GM23338 (cell line): ENCODE measurements around the gene UBL4A. TPM values are rescaled to one million over a fixed set of nuclear protein-coding genes. Genes with fewer than 3 reads are reported as not detected.

Source experiments
- ATAC-seq: fragments of 200-7000 bp; cut with Tn5 transposase; 3 replicates; pipeline ENCODE4 v1.9.1; 2020
- DNase-seq: peaks from one replicate; pipeline ENCODE4 v3.0.0-alpha.2; 2015; ENCODE audit warnings: low spot score
- H2AFZ ChIP-seq: fragments of 200-600 bp; sonication (generic); 2 replicates; pipeline ENCODE4 v1.8.0; 2016; ENCODE audit warnings: antibody characterized with exemption, mild to moderate bottlenecking, moderate library complexity
- H3F3A ChIP-seq: fragments of 200-600 bp; sonication (generic); replicated peaks from 2 replicates; pipeline ENCODE4 v1.8.0; 2017; ENCODE audit warnings: antibody characterized with exemption, mixed run types, low read depth
- H3K27ac ChIP-seq: fragments of 200-600 bp; sonication (generic); 2 replicates; pipeline ENCODE4 v1.6.1; 2016; ENCODE audit warnings: low read depth
- H3K27me3 ChIP-seq: fragments of 200-600 bp; sonication (generic); 2 replicates; pipeline ENCODE4 v1.8.0; 2016; ENCODE audit warnings: mild to moderate bottlenecking, mixed run types, moderate library complexity; ENCODE audit not compliant: insufficient read depth
- H3K36me3 ChIP-seq: fragments of 200-600 bp; sonication (generic); 2 replicates; pipeline ENCODE4 v1.8.0; 2016; ENCODE audit warnings: mild to moderate bottlenecking; ENCODE audit not compliant: insufficient read depth
- H3K4me1 ChIP-seq: fragments of 200-600 bp; sonication (generic); 2 replicates; pipeline ENCODE4 v1.8.0; 2016; ENCODE audit warnings: mild to moderate bottlenecking, moderate library complexity; ENCODE audit not compliant: insufficient read depth
- H3K4me2 ChIP-seq: fragments of 200-600 bp; sonication (generic); 2 replicates; pipeline ENCODE4 v1.7.1; 2017; ENCODE audit warnings: mixed run types
- H3K4me3 ChIP-seq: fragments of 200-600 bp; sonication (generic); 2 replicates; pipeline ENCODE4 v1.6.1; 2016; ENCODE audit warnings: mixed run types
- H3K79me2 ChIP-seq: fragments of 200-600 bp; sonication (generic); replicated peaks from 2 replicates; pipeline ENCODE4 v1.8.0; 2017; ENCODE audit warnings: mild to moderate bottlenecking; ENCODE audit not compliant: insufficient read depth
- H3K9me2 ChIP-seq: fragments of 200-600 bp; sonication (generic); 2 replicates; pipeline ENCODE4 v1.8.0; 2017; ENCODE audit not compliant: insufficient read depth
- H4K20me1 ChIP-seq: fragments of 200-600 bp; sonication (generic); replicated peaks from 2 replicates; pipeline ENCODE4 v1.8.0; 2017; ENCODE audit warnings: mild to moderate bottlenecking; ENCODE audit not compliant: insufficient read depth
- H3K27ac Mint-ChIP-seq: 2 replicates; pipeline ENCODE4 v1.8.0; 2020; ENCODE audit warnings: inconsistent platforms, mild to moderate bottlenecking, moderate library complexity, mixed read lengths
- H3K27me3 Mint-ChIP-seq: 3 replicates; pipeline ENCODE4 v1.8.0; 2022; ENCODE audit warnings: low read depth, mild to moderate bottlenecking, moderate library complexity, mixed read lengths, inconsistent platforms; ENCODE audit not compliant: insufficient read depth, poor library complexity
- H3K36me3 Mint-ChIP-seq: 3 replicates; pipeline ENCODE4 v1.8.0; 2021; ENCODE audit warnings: low read depth, mild to moderate bottlenecking, inconsistent platforms, moderate library complexity, mixed read lengths
- H3K4me1 Mint-ChIP-seq: 3 replicates; pipeline ENCODE4 v1.8.0; 2020; ENCODE audit warnings: mild to moderate bottlenecking, inconsistent platforms, mixed read lengths
- H3K4me3 Mint-ChIP-seq: 3 replicates; pipeline ENCODE4 v1.8.0; 2021; ENCODE audit warnings: moderate library complexity, mild to moderate bottlenecking, inconsistent platforms, mixed read lengths
- H3K9me3 Mint-ChIP-seq: 3 replicates; pipeline ENCODE4 v1.8.0; 2020; ENCODE audit warnings: moderate library complexity, mild to moderate bottlenecking, inconsistent platforms, mixed read lengths
- CREB1 ChIP-seq: fragments of 250-450 bp; sonication (Bioruptor Pico); IDR thresholded peaks from 2 replicates; pipeline ENCODE4 v1.5.0; 2020; ENCODE audit warnings: low read depth, mild to moderate bottlenecking, moderate library complexity
- ETS1 ChIP-seq: IDR thresholded peaks from 2 replicates; pipeline ENCODE4 v1.6.1; 2016; ENCODE audit warnings: antibody characterized with exemption
- JUNB ChIP-seq: IDR thresholded peaks from one replicate; pipeline ENCODE4 v1.6.1; 2016; ENCODE audit warnings: antibody characterized with exemption; ENCODE audit not compliant: unreplicated experiment
- STAT1 ChIP-seq: IDR thresholded peaks from one replicate; pipeline ENCODE4 v1.6.1; 2016; ENCODE audit warnings: antibody characterized with exemption; ENCODE audit not compliant: unreplicated experiment
- ZNF114 ChIP-seq: fragments of 250-450 bp; sonication (Bioruptor Pico); IDR thresholded peaks from 2 replicates; pipeline ENCODE4 v1.5.0; 2020; ENCODE audit warnings: mild to moderate bottlenecking, moderate library complexity
- ZNF462 ChIP-seq: fragments of 250-450 bp; sonication (Bioruptor Pico); IDR thresholded peaks from 2 replicates; pipeline ENCODE4 v1.5.0; 2020; ENCODE audit warnings: mild to moderate bottlenecking, moderate library complexity
- polyA plus RNA-seq: library from polyadenylated mRNA; unstranded; fragments of >200 nt; fragmentation: Nextera tagmentation; extraction: Ambion mirVana; gene quantifications from 2 replicates; pipeline ENCODE4 v1.2.1, GENCODE V29; 2016
- total RNA-seq: library from RNA; depleted of rRNA; stranded (reverse); fragments of >200 nt; shearing (Covaris generic); gene quantifications from 2 replicates; pipeline ENCODE4 v1.2.3, GENCODE V29; 2014

The UBL4A gene
- total and polyA plus RNA-seq, 2 experiments from 2014 or later, result 15.6 to 43.7 TPM

DNA sequence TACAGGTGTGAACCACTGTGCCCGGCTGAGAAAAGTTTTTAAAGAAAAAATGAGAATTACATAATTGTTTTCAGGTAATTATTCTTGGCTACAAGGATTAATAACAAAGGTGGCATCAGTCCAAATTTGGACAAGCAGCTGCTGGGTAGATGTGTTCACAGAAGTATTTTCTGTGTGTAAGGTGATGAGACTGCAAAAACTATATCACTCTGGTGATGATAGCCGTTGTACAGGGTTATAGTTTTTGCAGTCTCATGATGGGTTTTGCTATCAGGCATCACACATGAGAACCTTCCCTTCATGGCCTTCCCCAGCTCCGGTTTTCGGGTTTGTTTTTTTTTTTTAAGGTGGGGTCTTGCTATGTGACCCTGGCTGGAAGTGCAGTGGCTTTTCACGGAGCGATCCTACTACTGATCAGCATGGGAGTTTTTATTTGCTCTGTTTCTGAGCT is 9.1 kb upstream of the UBL4A start (continued):
- TF ChIP-seq ZNF462 (CRISPR knock-in tag) (no peak), STAT1 (no peak), ETS1 (no peak), CREB1 (no peak), JUNB (no peak), ZNF114 (CRISPR knock-in tag) (no peak)

DNA sequence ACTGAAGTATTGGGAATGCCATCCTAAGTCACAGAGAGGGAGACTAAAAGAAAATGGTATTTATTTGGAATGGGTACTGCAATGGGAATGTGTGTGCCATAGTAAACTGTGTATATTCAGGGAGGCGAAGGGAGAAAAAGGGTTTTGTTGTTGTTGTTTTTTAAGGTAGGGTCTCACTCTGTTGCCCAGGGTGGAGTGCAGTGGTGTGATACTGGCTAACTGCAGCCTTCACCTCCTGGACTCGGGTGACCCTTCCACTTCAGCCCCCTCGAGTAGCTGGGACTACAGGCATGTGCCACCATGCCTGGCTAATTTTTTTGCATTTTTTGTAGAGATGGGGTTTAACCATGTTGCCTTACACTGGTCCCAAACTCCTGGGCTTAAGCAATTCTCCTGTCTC is 8.3 kb upstream of the UBL4A start:
- Histone ChIP-seq H3F3A (no peaks in the 10 kb centered on the region), H3K4me2 (no peak overlapping the region), H3K27me3 (no peaks in the 10 kb centered on the region), H3K9me2 (no peaks in the 10 kb centered on the region), H4K20me1 (no peaks in the 10 kb centered on the region), H2AFZ (no peak overlapping the region), H3K79me2 (no peaks in the 10 kb centered on the region), H3K4me3 (no peak overlapping the region), H3K4me1 (no peaks in the 10 kb centered on the region), H3K36me3 (no peaks in the 10 kb centered on the region), H3K27ac (no peak overlapping the region)
- no peaks in the 10 kb centered on the region for H3K36me3 Mint-ChIP-seq
- no peaks in the 10 kb centered on the region for H3K9me3 Mint-ChIP-seq
- peaks cover 1% of the 10 kb centered on the region; the same call in 2 of the 3 replicates for H3K4me1 Mint-ChIP-seq
- no peak for DNase-seq
- peaks cover 7% of the 10 kb centered on the region for H3K27me3 Mint-ChIP-seq
- H3K4me3 Mint-ChIP-seq, result no peak overlapping the region
- ATAC-seq, result no peak
- no peak overlapping the region for H3K27ac Mint-ChIP-seq
- TF ChIP-seq ETS1 (no peak), JUNB (no peak), ZNF462 (CRISPR knock-in tag) (no peak), CREB1 (no peak)
